NCI-H82 treated with DMSO at 0.1 percent for 48 hours (cell line): ENCODE data around the gene SLC66A3.

Experiments
- DNase-seq: peaks from one replicate; lab custom pipeline; 2025; ENCODE audit not compliant: unreplicated experiment; lab: John Stamatoyannopoulos, UW

Gene SLC66A3

DNA sequence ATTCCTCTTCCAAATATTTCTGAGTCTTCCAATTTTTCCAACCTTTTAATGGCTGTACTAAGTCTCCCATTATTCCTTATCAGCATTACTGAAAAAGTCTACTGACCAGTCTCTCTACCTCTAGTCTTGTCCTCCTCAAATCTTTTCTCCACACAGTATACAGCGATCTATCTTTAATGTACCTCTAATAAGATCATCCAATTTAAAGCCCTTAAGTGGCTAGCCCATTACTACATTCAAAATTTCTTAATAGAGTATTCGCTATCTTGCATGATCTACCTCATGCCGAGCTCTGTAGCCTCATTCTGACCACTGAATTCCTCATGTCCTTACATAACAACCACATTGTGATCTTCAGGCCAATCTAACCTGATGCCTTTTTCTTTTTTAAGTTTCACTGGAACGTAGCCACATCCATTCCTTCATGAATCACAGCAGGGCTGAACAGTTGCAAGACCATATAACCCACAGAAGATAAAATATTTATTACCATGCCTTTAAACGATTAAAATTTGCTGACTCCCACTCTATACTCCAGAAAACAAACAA, 57.9 kb downstream of the SLC66A3 start:
- peak; percentile 6 for DNase-seq

DNA sequence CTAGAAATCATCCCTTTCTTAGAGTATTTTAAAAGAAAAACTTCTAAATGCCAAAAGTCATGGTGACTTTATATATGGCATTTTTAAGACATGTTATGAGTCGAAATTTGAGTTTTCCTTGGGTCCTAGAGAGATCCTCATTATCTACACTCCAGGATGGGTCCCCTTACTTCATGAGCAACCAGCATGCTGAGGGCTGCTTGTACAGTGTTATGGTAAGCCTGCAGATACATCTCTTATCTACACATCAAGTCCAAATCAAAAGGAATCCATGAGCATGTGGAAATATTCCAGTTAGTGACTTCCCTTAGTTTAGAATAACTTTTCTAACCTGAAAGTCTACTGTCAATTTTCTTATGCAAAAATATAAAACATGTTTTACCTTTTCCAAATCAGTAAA, 58.7 kb downstream of the SLC66A3 start:
- no peak for DNase-seq

- no peak for DNase-seq
Observed at GRCh38 chr2:11214770-11215169, 59.5 kb downstream of the SLC66A3 start.

GRCh38 chr2:11215407-11215806, 60.1 kb downstream of the SLC66A3 start:
- DNase-seq = no peak

DNA sequence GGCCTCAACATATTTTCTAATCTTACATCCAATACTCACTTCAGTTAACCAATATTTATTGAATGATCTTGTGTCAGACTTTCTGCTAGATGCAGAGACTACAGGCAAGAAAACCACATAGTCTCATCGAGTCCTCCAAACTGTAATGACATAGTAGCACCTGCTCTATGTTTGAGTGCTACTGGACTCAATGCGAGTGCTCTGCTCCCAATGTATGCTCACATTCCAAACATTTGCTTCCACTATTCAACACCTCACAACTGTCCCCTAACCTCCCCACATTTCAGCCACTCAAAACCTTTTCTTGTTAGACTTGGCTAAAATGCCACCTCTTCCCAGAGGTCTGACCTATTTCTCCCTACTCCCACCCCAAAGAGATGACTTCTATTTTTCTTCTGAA, 65.2 kb downstream of the SLC66A3 start:
- DNase-seq = no peak

GRCh38 chr2:11222845-11223244, 67.6 kb downstream of the SLC66A3 start:
- no peak for DNase-seq

- no peak for DNase-seq
Observed at GRCh38 chr2:11224887-11225286, 69.6 kb downstream of the SLC66A3 start.

DNA sequence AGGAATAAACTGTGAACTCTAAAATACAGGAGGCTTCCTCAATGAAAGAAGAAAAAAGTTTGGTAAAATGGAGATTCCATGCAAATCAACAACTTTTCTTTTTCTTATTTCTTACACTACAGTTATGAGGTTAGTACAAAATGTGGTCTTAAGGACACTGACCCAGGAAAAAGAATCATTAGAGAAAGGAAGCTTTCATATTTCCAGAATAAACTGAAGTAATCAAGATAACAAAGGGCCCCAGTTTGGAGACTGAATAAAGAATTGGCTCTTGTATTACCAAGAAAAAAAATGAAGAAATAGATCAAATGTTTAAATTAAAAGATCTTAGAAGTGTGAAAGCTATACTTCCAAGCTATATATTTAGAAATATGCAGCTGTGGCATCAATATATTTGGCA, 72.3 kb downstream of the SLC66A3 start:
- DNase-seq = no peak
